B cell (primary cell): ENCODE results near the gene REEP2.

Experiments
- CTCF ChIP-seq: fragments of 200-600 bp; IDR thresholded peaks from one replicate; pipeline ENCODE4 v1.8.0; 2022; ENCODE audit warnings: antibody characterized with exemption, mild to moderate bottlenecking
- EZH2 ChIP-seq: IDR thresholded peaks from 2 replicates; pipeline ENCODE4 v1.6.1; 2012; ENCODE audit warnings: borderline replicate concordance, low read depth, mild to moderate bottlenecking, moderate library complexity, low read length; ENCODE audit not compliant: insufficient read depth, poor library complexity, severe bottlenecking

GRCh38 chr5:138452720-138453119 lies 13.9 kb downstream of the REEP2 start:
- TF ChIP-seq CTCF (no peak), EZH2 (no peak)
